CD4-positive, alpha-beta T cell (primary cell): ENCODE measurements around the gene USP40. TPM values are rescaled to one million over a fixed set of nuclear protein-coding genes. Genes with fewer than 3 reads are reported as not detected.

Experiments
- ATAC-seq: fragments of 200-7000 bp; cut with Tn5 transposase; one replicate; pipeline ENCODE4 v1.10.0; 2022; ENCODE audit warnings: mild to moderate bottlenecking; ENCODE audit not compliant: poor library complexity
- CTCF ChIA-PET: fragments of 350-600 bp; sonication (Branson Sonifier 250); formaldehyde crosslinking; loops from one replicate; lab custom pipeline; 2021; ENCODE audit warnings: antibody characterized with exemption, inconsistent platforms; lab: Charles Lee
- POLR2A ChIA-PET: fragments of 350-600 bp; sonication (Branson Sonifier 250); formaldehyde crosslinking; loops from one replicate; lab custom pipeline; 2021; ENCODE audit warnings: antibody characterized with exemption, inconsistent platforms; lab: Charles Lee
- DNase-seq, 14 experiments: peaks; one replicate each; pipeline ENCODE4 v3.0.0-alpha.2; 2013 to 2020; ENCODE audit warnings: mixed read lengths in 2 of 14
- H3K27ac ChIP-seq, 2 donors: one replicate each; pipeline versions ENCODE4 v1.5.1 to v1.7.0; 2013; ENCODE audit warnings: low read length in 2 of 2, low read depth in 1 of 2, mild to moderate bottlenecking in 1 of 2
- H3K27me3 ChIP-seq, 2 experiments: 1 replicate in 1 of 2; 2 replicates in 1 of 2; pipeline versions ENCODE4 v1.6.1 to v1.7.0; 2013; ENCODE audit warnings: low read length in 2 of 2, control low read depth in 1 of 2, mild to moderate bottlenecking in 1 of 2, moderate library complexity in 1 of 2; ENCODE audit not compliant: insufficient read depth in 2 of 2, control insufficient read depth in 1 of 2
- H3K36me3 ChIP-seq: one replicate; pipeline ENCODE4 v1.6.1; 2013; ENCODE audit warnings: low read length, control low read depth; ENCODE audit not compliant: insufficient read depth
- H3K4me1 ChIP-seq: one replicate; pipeline ENCODE4 v1.6.1; 2013; ENCODE audit warnings: low read length, control low read depth; ENCODE audit not compliant: insufficient read depth
- H3K4me3 ChIP-seq: one replicate; pipeline ENCODE4 v1.5.1; 2013; ENCODE audit warnings: mild to moderate bottlenecking, low read length, moderate library complexity
- H3K9me3 ChIP-seq, 2 experiments: 1 replicate in 1 of 2; 2 replicates in 1 of 2; pipeline versions ENCODE4 v1.6.1 to v1.7.0; 2013; ENCODE audit warnings: low read length in 2 of 2, mild to moderate bottlenecking in 2 of 2, control low read depth in 1 of 2, moderate library complexity in 1 of 2; ENCODE audit not compliant: control insufficient read depth in 1 of 2, insufficient read depth in 1 of 2
- H3K27ac Mint-ChIP-seq: one replicate; pipeline ENCODE4 v1.8.0; 2020; ENCODE audit warnings: mixed read lengths
- H3K27me3 Mint-ChIP-seq: one replicate; pipeline ENCODE4 v1.8.0; 2021; ENCODE audit warnings: mixed read lengths
- H3K36me3 Mint-ChIP-seq: one replicate; pipeline ENCODE4 v1.8.0; 2021; ENCODE audit warnings: low read depth, mixed read lengths
- H3K4me1 Mint-ChIP-seq: one replicate; pipeline ENCODE4 v1.8.0; 2021; ENCODE audit warnings: low read depth, mixed read lengths
- H3K4me3 Mint-ChIP-seq: one replicate; pipeline ENCODE4 v1.8.0; 2020; ENCODE audit warnings: mild to moderate bottlenecking, mixed read lengths
- H3K9me3 Mint-ChIP-seq: one replicate; pipeline ENCODE4 v1.8.0; 2020; ENCODE audit warnings: mixed read lengths
- intact Hi-C, 2 experiments: fragments of 100-400 bp; cut with DNase I in 1 of 2; cut with micrococcal nuclease in 1 of 2; formaldehyde crosslinking; loops; one replicate each; pipeline versions ENCODE4 v1.15.1 to v1.9.0; 2023 to 2025; cut with DNase I, micrococcal nuclease
- total RNA-seq, 174 experiments: library from RNA in 2 of 174; stranded (reverse) in 2 of 174; gene quantifications; one replicate each; pipeline ENCODE4 v1.2.3 and lab custom pipeline; 2021 to 2026
- TF ChIP-seq, protein P1 (sequence below): fragments of 200-600 bp; IDR thresholded peaks from one replicate; pipeline ENCODE4 v1.8.0; 2022; ENCODE audit warnings: antibody characterized with exemption, mild to moderate bottlenecking

USP40 gene
- total RNA-seq, 2 experiments from 2014 or later, result 7.2 to 8.7 TPM

DNA sequence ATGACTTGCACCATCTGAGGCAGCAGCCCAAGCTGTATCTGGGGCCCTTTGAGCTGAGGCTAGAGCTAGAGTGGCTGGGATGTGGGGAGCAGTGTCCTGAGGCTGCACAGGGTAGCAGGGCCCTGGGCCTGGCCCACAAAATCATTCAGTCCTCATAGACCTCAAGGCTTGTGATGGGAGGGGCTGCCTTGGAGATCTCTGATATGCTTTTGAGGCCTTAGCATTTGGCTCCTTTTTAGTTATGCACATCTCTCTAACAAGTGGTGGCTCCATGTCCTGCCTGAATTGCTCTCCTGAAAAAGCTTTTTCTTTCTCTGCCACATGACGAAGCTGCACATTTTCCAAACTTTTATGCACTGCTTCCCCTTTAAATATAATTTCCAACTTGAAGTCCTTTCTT, 39.1 kb upstream of the USP40 start:
- TF ChIP-seq, protein P1, sequence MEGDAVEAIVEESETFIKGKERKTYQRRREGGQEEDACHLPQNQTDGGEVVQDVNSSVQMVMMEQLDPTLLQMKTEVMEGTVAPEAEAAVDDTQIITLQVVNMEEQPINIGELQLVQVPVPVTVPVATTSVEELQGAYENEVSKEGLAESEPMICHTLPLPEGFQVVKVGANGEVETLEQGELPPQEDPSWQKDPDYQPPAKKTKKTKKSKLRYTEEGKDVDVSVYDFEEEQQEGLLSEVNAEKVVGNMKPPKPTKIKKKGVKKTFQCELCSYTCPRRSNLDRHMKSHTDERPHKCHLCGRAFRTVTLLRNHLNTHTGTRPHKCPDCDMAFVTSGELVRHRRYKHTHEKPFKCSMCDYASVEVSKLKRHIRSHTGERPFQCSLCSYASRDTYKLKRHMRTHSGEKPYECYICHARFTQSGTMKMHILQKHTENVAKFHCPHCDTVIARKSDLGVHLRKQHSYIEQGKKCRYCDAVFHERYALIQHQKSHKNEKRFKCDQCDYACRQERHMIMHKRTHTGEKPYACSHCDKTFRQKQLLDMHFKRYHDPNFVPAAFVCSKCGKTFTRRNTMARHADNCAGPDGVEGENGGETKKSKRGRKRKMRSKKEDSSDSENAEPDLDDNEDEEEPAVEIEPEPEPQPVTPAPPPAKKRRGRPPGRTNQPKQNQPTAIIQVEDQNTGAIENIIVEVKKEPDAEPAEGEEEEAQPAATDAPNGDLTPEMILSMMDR, result no peak
- Mint-ChIP-seq H3K27me3 (peaks cover 22% of the 10 kb centered on the region), H3K27ac (no peak overlapping the region), H3K9me3 (peaks cover 5% of the 10 kb centered on the region), H3K36me3 (no peaks in the 10 kb centered on the region), H3K4me3 (no peak overlapping the region), H3K4me1 (no peaks in the 10 kb centered on the region)
- Histone ChIP-seq H3K9me3 (no peaks in the 10 kb centered on the region), H3K4me1 (no peaks in the 10 kb centered on the region), H3K4me3 (no peak overlapping the region), H3K27ac (no peak overlapping the region), H3K36me3 (no peaks in the 10 kb centered on the region), H3K27me3 (no peaks in the 10 kb centered on the region)
- intact Hi-C loops, result no loop called here
- no peak for DNase-seq
- no peak for ATAC-seq
- ChIA-PET CTCF (no interaction called here), POLR2A (no interaction called here)

DNA sequence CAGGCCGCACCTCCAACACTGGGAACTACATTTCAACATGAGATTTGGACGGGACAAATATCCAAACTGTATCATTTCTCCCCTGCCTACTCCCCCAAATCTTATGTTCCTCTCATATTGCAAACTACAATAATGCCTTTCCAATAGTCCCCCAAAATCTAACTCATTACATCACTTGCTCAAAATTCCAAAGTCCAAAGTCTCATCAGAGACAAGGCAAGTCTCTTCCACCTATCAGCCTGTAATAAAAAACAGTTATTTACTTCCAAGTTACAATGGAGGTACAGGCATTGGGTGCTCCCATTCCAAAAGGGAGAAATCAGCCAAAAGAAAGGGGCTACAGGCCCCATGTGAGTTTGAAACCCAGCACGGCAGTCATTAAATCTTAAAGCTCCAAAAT, 38.2 kb upstream of the USP40 start:
- intact Hi-C loops, result no loop called here
- Histone ChIP-seq H3K4me1 (no peaks in the 10 kb centered on the region), H3K4me3 (no peak overlapping the region), H3K36me3 (no peaks in the 10 kb centered on the region), H3K9me3 (no peaks in the 10 kb centered on the region), H3K27me3 (peaks cover 0 to 5% of the 10 kb centered on the region in 2 experiments), H3K27ac (no peak overlapping the region)
- peaks cover 29% of the 10 kb centered on the region for H3K27me3 Mint-ChIP-seq
- ChIA-PET CTCF (no interaction called here), POLR2A (no interaction called here)
- peaks cover 4% of the 10 kb centered on the region for H3K9me3 Mint-ChIP-seq
- TF ChIP-seq, protein P1, result no peak
- no peaks in the 10 kb centered on the region for H3K4me1 Mint-ChIP-seq
- ATAC-seq, result no peak
- H3K4me3 Mint-ChIP-seq, result no peak overlapping the region
- DNase-seq, result no peak
- H3K27ac Mint-ChIP-seq, result no peak overlapping the region
- H3K36me3 Mint-ChIP-seq, result no peaks in the 10 kb centered on the region

DNA sequence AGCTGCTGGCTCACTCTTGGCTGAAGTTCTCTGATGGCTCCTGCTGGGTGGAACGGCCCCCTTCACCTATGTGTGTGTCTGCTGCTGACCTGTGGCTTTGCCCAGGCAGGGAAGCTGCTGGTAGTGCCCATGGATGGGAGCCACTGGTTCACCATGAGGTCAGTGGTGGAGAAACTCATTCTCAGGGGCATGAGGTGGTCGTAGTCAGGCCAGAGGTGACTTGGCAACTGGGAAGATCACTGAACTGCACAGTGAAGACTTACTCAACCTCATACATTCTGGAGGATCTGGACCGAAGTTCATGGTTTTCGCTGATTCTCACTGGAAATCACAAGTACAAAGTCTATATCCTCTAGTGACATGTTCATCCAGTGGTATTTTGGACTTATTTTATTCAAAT, 36.9 kb upstream of the USP40 start:
- POLR2A ChIA-PET, result no interaction called here
- no peaks in the 10 kb centered on the region for H3K36me3 Mint-ChIP-seq
- H3K27ac Mint-ChIP-seq, result no peak overlapping the region
- no peak overlapping the region for H3K27ac ChIP-seq
- H3K4me3 ChIP-seq, result no peak overlapping the region
- intact Hi-C loops, result no loop called here
- H3K9me3 ChIP-seq, result no peaks in the 10 kb centered on the region
- TF ChIP-seq, protein P1, result no peak
- H3K9me3 Mint-ChIP-seq, result peaks cover 4% of the 10 kb centered on the region
- ATAC-seq (no peak), DNase-seq (no peak)
- H3K4me1 Mint-ChIP-seq, result no peaks in the 10 kb centered on the region
- H3K27me3 ChIP-seq, result peaks cover 0 to 5% of the 10 kb centered on the region in 2 experiments
- no peak overlapping the region for H3K4me3 Mint-ChIP-seq
- CTCF ChIA-PET, result no interaction called here
- H3K4me1 ChIP-seq, result no peaks in the 10 kb centered on the region
- peaks cover 29% of the 10 kb centered on the region for H3K27me3 Mint-ChIP-seq
- H3K36me3 ChIP-seq, result no peaks in the 10 kb centered on the region
